CD4-positive, alpha-beta T cell (primary cell): ENCODE data around the gene CFAP20DC. TPM values are rescaled to one million over a fixed set of nuclear protein-coding genes. Genes with fewer than 3 reads are reported as not detected.
A peak's percentile ranks its signal among the peaks of the same experiment; 100 is the strongest.
"Not testable (repeated sequence)": the region's sequence is repeated elsewhere in the genome, so short reads cannot be mapped to it uniquely, and the experiment has no call there.

ENCODE experiments used
- ATAC-seq: fragments of 200-7000 bp; cut with Tn5 transposase; one replicate; pipeline ENCODE4 v1.10.0; 2022; ENCODE audit warnings: mild to moderate bottlenecking; ENCODE audit not compliant: poor library complexity
- CTCF ChIA-PET: fragments of 350-600 bp; sonication (Branson Sonifier 250); formaldehyde crosslinking; loops from one replicate; lab custom pipeline; 2021; ENCODE audit warnings: antibody characterized with exemption, inconsistent platforms; lab: Charles Lee
- POLR2A ChIA-PET: fragments of 350-600 bp; sonication (Branson Sonifier 250); formaldehyde crosslinking; loops from one replicate; lab custom pipeline; 2021; ENCODE audit warnings: antibody characterized with exemption, inconsistent platforms; lab: Charles Lee
- DNase-seq, 14 experiments: peaks; one replicate each; pipeline ENCODE4 v3.0.0-alpha.2; 2013 to 2020; ENCODE audit warnings: mixed read lengths in 2 of 14
- H3K27ac ChIP-seq, 2 donors: one replicate each; pipeline versions ENCODE4 v1.5.1 to v1.7.0; 2013; ENCODE audit warnings: low read length in 2 of 2, low read depth in 1 of 2, mild to moderate bottlenecking in 1 of 2
- H3K27me3 ChIP-seq, 2 experiments: 1 replicate in 1 of 2; 2 replicates in 1 of 2; pipeline versions ENCODE4 v1.6.1 to v1.7.0; 2013; ENCODE audit warnings: low read length in 2 of 2, control low read depth in 1 of 2, mild to moderate bottlenecking in 1 of 2, moderate library complexity in 1 of 2; ENCODE audit not compliant: insufficient read depth in 2 of 2, control insufficient read depth in 1 of 2
- H3K36me3 ChIP-seq: one replicate; pipeline ENCODE4 v1.6.1; 2013; ENCODE audit warnings: low read length, control low read depth; ENCODE audit not compliant: insufficient read depth
- H3K4me1 ChIP-seq: one replicate; pipeline ENCODE4 v1.6.1; 2013; ENCODE audit warnings: low read length, control low read depth; ENCODE audit not compliant: insufficient read depth
- H3K4me3 ChIP-seq: one replicate; pipeline ENCODE4 v1.5.1; 2013; ENCODE audit warnings: mild to moderate bottlenecking, low read length, moderate library complexity
- H3K9me3 ChIP-seq, 2 experiments: 1 replicate in 1 of 2; 2 replicates in 1 of 2; pipeline versions ENCODE4 v1.6.1 to v1.7.0; 2013; ENCODE audit warnings: low read length in 2 of 2, mild to moderate bottlenecking in 2 of 2, control low read depth in 1 of 2, moderate library complexity in 1 of 2; ENCODE audit not compliant: control insufficient read depth in 1 of 2, insufficient read depth in 1 of 2
- H3K27ac Mint-ChIP-seq: one replicate; pipeline ENCODE4 v1.8.0; 2020; ENCODE audit warnings: mixed read lengths
- H3K27me3 Mint-ChIP-seq: one replicate; pipeline ENCODE4 v1.8.0; 2021; ENCODE audit warnings: mixed read lengths
- H3K36me3 Mint-ChIP-seq: one replicate; pipeline ENCODE4 v1.8.0; 2021; ENCODE audit warnings: low read depth, mixed read lengths
- H3K4me1 Mint-ChIP-seq: one replicate; pipeline ENCODE4 v1.8.0; 2021; ENCODE audit warnings: low read depth, mixed read lengths
- H3K4me3 Mint-ChIP-seq: one replicate; pipeline ENCODE4 v1.8.0; 2020; ENCODE audit warnings: mild to moderate bottlenecking, mixed read lengths
- H3K9me3 Mint-ChIP-seq: one replicate; pipeline ENCODE4 v1.8.0; 2020; ENCODE audit warnings: mixed read lengths
- intact Hi-C, 2 experiments: fragments of 100-400 bp; cut with DNase I in 1 of 2; cut with micrococcal nuclease in 1 of 2; formaldehyde crosslinking; loops; one replicate each; pipeline versions ENCODE4 v1.15.1 to v1.9.0; 2023 to 2025; cut with DNase I, micrococcal nuclease
- total RNA-seq, 174 experiments: library from RNA in 2 of 174; stranded (reverse) in 2 of 174; gene quantifications; one replicate each; pipeline ENCODE4 v1.2.3 and lab custom pipeline; 2021 to 2026
- TF ChIP-seq, protein P1 (sequence below): fragments of 200-600 bp; IDR thresholded peaks from one replicate; pipeline ENCODE4 v1.8.0; 2022; ENCODE audit warnings: antibody characterized with exemption, mild to moderate bottlenecking

Gene CFAP20DC
- total RNA-seq, 2 experiments from 2014 or later, result 0.11 to 0.20 TPM

DNA sequence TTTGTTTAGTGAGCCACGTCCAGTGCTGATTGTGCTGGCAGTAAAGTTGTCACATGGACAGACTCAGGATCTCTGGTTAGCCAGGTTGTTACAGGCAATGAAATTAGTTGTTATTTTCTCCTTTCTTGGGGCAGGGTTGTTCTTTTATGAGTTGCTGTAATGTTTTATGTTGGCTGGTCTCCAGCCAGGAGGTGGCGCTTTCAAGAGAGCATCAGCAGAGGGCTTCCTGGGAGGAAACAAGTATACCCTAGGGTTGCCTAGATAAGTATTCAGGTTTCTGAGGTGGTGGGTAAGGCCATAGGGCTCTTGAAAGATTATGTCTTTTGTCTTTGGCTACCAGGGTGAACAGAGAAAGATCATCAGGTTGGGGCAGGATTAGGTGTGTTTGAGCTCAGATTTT lies 14.5 kb upstream of the CFAP20DC start:
- POLR2A ChIA-PET, result no interaction called here
- Mint-ChIP-seq H3K27me3 (peaks cover 49% of the 10 kb centered on the region), H3K36me3 (no peaks in the 10 kb centered on the region), H3K9me3 (peaks cover 4% of the 10 kb centered on the region), H3K4me3 (no peak overlapping the region), H3K4me1 (no peaks in the 10 kb centered on the region), H3K27ac (no peak overlapping the region)
- intact Hi-C loops, result no loop called here
- TF ChIP-seq, protein P1, sequence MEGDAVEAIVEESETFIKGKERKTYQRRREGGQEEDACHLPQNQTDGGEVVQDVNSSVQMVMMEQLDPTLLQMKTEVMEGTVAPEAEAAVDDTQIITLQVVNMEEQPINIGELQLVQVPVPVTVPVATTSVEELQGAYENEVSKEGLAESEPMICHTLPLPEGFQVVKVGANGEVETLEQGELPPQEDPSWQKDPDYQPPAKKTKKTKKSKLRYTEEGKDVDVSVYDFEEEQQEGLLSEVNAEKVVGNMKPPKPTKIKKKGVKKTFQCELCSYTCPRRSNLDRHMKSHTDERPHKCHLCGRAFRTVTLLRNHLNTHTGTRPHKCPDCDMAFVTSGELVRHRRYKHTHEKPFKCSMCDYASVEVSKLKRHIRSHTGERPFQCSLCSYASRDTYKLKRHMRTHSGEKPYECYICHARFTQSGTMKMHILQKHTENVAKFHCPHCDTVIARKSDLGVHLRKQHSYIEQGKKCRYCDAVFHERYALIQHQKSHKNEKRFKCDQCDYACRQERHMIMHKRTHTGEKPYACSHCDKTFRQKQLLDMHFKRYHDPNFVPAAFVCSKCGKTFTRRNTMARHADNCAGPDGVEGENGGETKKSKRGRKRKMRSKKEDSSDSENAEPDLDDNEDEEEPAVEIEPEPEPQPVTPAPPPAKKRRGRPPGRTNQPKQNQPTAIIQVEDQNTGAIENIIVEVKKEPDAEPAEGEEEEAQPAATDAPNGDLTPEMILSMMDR, result no peak
- Histone ChIP-seq H3K9me3 (no peaks in the 10 kb centered on the region), H3K4me3 (no peak overlapping the region), H3K27me3 (no peaks in the 10 kb centered on the region), H3K4me1 (no peaks in the 10 kb centered on the region), H3K36me3 (no peaks in the 10 kb centered on the region), H3K27ac (no peak overlapping the region)
- CTCF ChIA-PET, result no interaction called here
- no peak for DNase-seq
- ATAC-seq, result no peak

DNA sequence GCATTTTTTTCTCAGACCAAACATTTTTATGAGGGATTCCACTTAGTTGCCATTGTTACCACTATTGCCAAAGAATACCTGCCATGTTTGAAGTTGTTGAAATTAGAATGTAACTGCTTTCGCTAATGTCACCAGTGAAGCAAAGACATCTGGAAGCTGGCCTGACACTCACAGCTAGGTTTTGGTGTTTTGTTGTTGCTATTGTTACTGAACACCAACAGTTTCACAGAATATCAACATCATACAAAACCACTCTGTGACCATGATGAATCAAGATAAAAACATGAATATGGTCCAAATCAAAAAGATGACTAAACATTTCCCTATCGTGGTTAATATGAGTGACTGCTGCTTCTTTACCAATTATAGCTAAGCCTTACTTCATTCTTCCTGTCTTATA lies 6.9 kb upstream of the CFAP20DC start:
- no peaks in the 10 kb centered on the region for H3K4me1 Mint-ChIP-seq
- Histone ChIP-seq H3K36me3 (no peaks in the 10 kb centered on the region), H3K9me3 (no peaks in the 10 kb centered on the region), H3K4me1 (no peaks in the 10 kb centered on the region), H3K4me3 (no peak overlapping the region), H3K27me3 (no peaks in the 10 kb centered on the region), H3K27ac (no peak overlapping the region)
- TF ChIP-seq, protein P1, result no peak
- ATAC-seq (no peak), DNase-seq (no peak)
- no peaks in the 10 kb centered on the region for H3K27me3 Mint-ChIP-seq
- ChIA-PET CTCF (no interaction called here), POLR2A (no interaction called here)
- H3K9me3 Mint-ChIP-seq, result no peaks in the 10 kb centered on the region
- intact Hi-C loops, result no loop called here
- H3K27ac Mint-ChIP-seq, result no peak overlapping the region
- H3K4me3 Mint-ChIP-seq, result no peak overlapping the region
- no peaks in the 10 kb centered on the region for H3K36me3 Mint-ChIP-seq

DNA sequence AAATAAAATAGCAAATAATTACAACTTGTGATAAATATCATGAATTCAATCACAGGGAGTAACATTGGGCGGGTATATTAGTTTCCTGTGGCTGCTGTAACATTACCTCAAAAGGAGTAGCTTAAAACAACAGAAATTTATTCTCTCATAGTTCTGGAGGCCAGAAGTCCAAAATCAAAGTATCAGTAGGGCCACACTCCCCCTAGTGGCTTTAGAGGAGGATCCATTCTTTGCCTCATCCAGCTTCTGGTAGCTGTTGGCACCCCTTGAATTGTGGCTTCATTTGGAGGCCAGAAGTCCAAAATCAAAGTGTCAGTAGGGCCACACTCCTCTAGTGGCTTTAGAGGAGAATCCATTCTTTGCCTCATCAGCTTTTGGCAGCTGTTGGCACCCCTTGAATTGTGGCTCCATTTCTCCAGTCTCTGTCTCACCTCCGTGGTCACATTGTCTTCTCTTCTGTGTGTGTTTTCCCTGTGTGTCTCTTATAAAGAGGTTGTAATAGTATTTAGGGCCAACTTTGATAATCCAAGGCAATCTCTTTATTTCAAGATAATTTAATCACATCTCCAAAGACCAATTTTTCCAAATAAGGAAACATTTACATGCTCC lies 3.1 kb upstream of the CFAP20DC start:
- Mint-ChIP-seq H3K4me1 (peaks cover 6% of the 10 kb centered on the region), H3K36me3 (no peaks in the 10 kb centered on the region), H3K4me3 (no peak overlapping the region), H3K27ac (no peak overlapping the region), H3K9me3 (no peaks in the 10 kb centered on the region), H3K27me3 (no peaks in the 10 kb centered on the region)
- POLR2A ChIA-PET, result no interaction called here
- intact Hi-C loops, result loop anchor here (2.0 to 5.0 kb wide), 3 partner anchors 58 to 486 kb away; no protein-coding TSS in a partner anchor
- no peaks in the 10 kb centered on the region for H3K27me3 ChIP-seq
- peaks cover 0 to 14% of the 10 kb centered on the region in 2 experiments for H3K9me3 ChIP-seq
- H3K27ac ChIP-seq, result no peak overlapping the region
- ATAC-seq (no peak), DNase-seq (peak in 4 of 14 experiments; percentile 9 to 52 (median 45))
- no peak overlapping the region for H3K4me3 ChIP-seq
- TF ChIP-seq, protein P1, result peak; percentile 54
- H3K36me3 ChIP-seq, result no peaks in the 10 kb centered on the region
- H3K4me1 ChIP-seq, result peaks cover 12% of the 10 kb centered on the region
- CTCF ChIA-PET, result interaction anchor here (1.0 kb wide), 2 partner anchors 13 to 17 kb away, joined by 3 read pairs; no protein-coding TSS in a partner anchor

DNA sequence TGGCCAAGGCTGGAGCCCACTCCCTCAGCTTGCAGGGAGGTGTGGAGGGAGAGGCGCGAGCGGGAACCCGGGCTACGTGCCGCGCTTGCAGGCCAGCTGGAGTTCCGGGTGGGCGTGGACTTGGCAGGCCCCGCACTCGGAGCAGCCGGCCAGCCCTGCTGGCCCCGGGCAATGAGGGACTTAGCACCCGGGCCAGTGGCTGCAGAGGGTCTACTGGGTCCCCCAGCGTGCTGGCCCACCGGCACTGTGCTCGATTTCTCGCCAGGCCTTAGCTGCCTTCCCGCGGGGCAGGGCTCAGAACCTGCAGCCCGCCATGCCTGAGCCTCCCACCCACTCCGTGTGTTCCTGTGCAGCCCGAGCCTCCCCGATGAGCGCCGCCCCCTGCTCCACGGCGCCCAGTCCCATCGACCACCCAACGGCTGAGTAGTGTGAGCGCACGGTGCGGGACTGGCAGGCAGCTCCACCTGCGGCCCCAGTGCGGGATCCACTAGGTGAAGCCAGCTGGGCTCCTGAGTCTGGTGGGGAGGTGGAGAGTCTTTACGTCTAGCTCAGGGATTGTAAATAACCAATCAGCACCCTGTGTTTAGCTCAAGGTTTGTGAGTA lies 1.1 kb upstream of the CFAP20DC start:
- H3K36me3 Mint-ChIP-seq, H3K27me3 ChIP-seq, H3K36me3 ChIP-seq, CTCF ChIA-PET, ATAC-seq, H3K27me3 Mint-ChIP-seq, H3K4me3 ChIP-seq, H3K27ac Mint-ChIP-seq, H3K27ac ChIP-seq, POLR2A ChIA-PET, H3K9me3 Mint-ChIP-seq, H3K4me1 Mint-ChIP-seq: not testable (repeated sequence)
- H3K4me3 Mint-ChIP-seq, result peak overlapping the region; percentile 12
- intact Hi-C loops, result loop anchor here (5.0 kb wide), 2 partner anchors 409 to 484 kb away; no protein-coding TSS in a partner anchor
- DNase-seq, result peak in 1 of 14 experiments; percentile 7
- H3K4me1 ChIP-seq, result peaks cover 12% of the 10 kb centered on the region
- H3K9me3 ChIP-seq, result peaks cover 0 to 14% of the 10 kb centered on the region in 2 experiments
